Measurements from ENCODE around the gene GNA12.

The GNA12 gene

DNA sequence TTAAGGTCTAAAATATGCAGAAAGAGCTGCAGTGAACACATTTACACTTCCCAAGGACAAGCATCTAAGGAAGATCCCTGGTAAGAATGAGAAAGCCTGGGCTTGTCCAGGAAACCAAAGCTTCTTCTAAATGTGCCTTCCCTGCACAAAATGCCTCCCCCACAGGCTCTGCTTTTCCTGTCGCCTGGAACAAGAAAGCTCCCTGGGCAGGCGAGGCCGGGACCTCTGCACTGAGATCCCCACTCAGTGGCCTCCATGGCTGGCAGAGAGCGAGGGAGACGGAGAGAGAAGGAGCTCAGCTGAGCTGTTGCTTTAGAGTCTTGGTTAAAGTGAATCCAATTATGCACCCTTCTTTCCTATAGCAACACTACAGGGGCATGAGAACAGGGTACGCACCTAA is 80.5 kb downstream of the GNA12 start:
- POLR2A ChIA-PET = no interaction called here
- DNase-seq (ENCODE audit: low read depth, low spot score) = no peak
- CTCF ChIA-PET = interaction anchor here (1.0 kb wide), 1 partner anchor 20 kb away, joined by 3 read pairs; no protein-coding TSS in a partner anchor
- H3K4me3 ChIP-seq (ENCODE audit: low read depth, low read length) = no peak overlapping the region
- TF ChIP-seq, protein P1, sequence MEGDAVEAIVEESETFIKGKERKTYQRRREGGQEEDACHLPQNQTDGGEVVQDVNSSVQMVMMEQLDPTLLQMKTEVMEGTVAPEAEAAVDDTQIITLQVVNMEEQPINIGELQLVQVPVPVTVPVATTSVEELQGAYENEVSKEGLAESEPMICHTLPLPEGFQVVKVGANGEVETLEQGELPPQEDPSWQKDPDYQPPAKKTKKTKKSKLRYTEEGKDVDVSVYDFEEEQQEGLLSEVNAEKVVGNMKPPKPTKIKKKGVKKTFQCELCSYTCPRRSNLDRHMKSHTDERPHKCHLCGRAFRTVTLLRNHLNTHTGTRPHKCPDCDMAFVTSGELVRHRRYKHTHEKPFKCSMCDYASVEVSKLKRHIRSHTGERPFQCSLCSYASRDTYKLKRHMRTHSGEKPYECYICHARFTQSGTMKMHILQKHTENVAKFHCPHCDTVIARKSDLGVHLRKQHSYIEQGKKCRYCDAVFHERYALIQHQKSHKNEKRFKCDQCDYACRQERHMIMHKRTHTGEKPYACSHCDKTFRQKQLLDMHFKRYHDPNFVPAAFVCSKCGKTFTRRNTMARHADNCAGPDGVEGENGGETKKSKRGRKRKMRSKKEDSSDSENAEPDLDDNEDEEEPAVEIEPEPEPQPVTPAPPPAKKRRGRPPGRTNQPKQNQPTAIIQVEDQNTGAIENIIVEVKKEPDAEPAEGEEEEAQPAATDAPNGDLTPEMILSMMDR (IDR thresholded peaks at IDR 0.05; ENCODE audit: insufficient read depth, low read length, missing control alignments) = no peak

DNA sequence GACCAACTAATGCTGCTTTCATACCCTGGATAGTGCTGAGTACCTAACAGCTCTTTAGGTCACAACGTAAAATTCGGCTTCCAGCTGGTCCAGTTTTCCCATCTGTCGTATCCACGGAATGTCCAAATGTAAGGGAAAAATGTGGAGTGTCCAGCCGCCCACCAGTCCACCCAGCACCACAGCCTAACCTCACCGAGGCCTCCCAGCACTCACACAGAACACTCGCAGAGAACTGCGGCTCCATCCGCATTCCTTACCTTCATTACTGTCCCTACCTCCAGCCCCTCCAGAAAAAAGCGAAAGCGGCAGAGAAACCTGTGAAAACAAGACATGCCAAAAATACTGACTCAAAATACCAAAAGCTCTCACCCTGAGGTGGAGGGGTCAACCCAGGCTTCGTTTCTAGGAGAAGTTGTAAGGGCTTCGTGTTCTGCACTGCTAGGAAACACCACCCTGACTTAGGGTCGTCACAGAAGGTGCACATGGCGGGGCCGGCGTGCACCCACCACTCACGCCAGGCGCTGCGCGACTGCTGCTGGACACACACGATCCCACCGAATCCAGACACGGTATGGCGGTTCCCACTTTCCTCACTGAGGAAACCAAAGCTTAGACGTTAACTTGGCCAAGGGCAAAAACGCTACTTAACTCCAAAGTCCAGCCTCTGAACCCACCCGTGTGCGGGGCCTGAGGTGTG is 82.2 kb downstream of the GNA12 start:
- TF ChIP-seq, protein P1 (IDR thresholded peaks at IDR 0.05; ENCODE audit: insufficient read depth, low read length, missing control alignments) = no peak
- DNase-seq (ENCODE audit: low read depth, low spot score) = no peak
- POLR2A ChIA-PET = no interaction called here
- CTCF ChIA-PET = interaction anchor here (0.8 to 2.1 kb wide), 6 partner anchors 11 to 81 kb away, joined by 3 to 8 read pairs (median 5); no protein-coding TSS in a partner anchor
- H3K4me3 ChIP-seq (ENCODE audit: low read depth, low read length) = no peak overlapping the region

DNA sequence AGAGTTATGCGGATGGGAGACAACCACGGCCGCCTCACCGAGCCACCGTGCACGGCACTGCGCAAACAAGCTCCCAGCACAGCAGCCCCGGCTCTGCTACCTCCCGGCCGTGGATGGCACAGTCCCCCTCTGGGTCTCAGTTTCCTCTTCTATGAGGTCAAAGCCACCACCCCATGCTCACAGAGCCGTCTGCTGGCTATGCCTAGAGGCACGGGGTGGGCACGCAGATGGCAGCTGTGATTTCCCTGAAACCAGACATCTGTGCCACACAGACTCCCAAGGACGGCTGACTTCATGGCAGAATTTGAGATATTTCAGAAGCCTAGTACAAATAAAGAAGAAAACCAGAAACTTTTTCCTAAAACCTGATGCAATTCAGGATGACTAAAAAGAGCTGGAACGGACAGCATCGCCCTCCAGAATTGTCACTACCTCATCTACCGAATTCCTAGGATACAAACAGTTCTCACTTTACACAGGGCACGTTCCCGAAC is 82.9 kb downstream of the GNA12 start:
- POLR2A ChIA-PET = no interaction called here
- CTCF ChIA-PET = interaction anchor here (0.8 to 2.1 kb wide), 9 partner anchors 9 to 81 kb away, joined by 3 to 8 read pairs (median 4); no protein-coding TSS in a partner anchor
- DNase-seq (ENCODE audit: low read depth, low spot score) = no peak
- TF ChIP-seq, protein P1 (IDR thresholded peaks at IDR 0.05; ENCODE audit: insufficient read depth, low read length, missing control alignments) = no peak
- H3K4me3 ChIP-seq (ENCODE audit: low read depth, low read length) = no peak overlapping the region

DNA sequence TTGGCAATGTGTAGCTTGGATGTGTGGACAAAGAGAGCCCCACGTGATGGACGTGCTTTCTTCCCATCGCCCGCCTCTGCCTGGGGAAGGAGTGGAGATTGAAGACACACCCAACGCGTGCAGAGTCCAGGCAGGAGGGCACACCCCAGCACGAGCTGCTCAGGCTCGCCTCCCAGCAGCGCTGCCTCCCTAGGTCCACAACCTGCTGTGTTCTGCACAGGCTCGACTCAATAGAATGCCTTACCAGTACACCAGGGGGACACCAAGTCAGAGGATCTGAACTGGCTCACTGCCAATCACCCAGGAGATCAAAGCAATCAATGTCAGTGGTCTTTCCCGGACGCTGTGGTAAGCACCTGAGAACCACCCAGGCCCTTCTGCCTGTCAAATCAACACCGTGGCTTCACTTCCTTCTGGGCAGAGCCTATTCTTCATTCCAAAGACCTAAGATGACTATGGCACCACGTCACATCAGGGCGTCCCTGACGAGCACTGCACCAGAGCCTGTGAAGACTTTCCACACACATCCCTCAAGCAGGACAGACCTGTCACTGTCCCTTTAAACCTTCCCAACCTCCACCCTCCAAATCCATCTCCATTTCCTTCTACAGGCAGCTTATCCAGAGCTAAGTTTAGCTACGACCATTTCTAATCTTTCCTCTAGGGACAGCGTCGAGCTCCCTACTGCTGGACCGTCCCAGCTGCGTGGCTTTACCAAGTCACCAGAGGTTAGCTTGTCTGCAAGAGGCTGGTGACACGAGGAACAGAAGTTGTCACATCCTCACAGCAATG is 83.8 kb downstream of the GNA12 start:
- H3K4me3 ChIP-seq (ENCODE audit: low read depth, low read length) = no peak overlapping the region
- no peak for DNase-seq (ENCODE audit: low read depth, low spot score)
- ChIA-PET POLR2A (no interaction called here), CTCF (interaction anchor here (0.9 to 2.1 kb wide), 7 partner anchors 9 to 46 kb away, joined by 3 to 8 read pairs (median 6); no protein-coding TSS in a partner anchor)
- TF ChIP-seq, protein P1 (IDR thresholded peaks at IDR 0.05; ENCODE audit: insufficient read depth, low read length, missing control alignments) = peak; percentile 56

DNA sequence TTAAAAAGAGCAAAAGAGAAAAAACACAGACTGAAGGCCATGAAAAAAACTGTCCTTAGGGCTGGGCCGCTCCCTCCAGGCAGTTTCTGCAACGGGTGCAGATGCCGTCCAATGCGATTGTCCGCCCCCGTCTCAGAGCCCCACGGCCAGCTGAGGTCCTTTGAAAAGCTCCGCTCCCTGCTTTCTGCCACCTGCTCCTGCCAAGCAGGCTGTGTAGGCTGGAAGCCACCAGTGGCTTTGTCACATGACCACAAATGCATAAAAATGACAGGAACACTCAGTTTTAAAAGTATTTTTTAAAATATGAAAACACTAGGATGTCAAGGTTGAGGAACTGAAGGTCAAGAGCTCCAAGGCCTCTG is 84.4 kb downstream of the GNA12 start:
- TF ChIP-seq, protein P1 (IDR thresholded peaks at IDR 0.05; ENCODE audit: insufficient read depth, low read length, missing control alignments) = no peak
- H3K4me3 ChIP-seq (ENCODE audit: low read depth, low read length) = no peak overlapping the region
- POLR2A ChIA-PET = no interaction called here
- CTCF ChIA-PET = interaction anchor here (1.1 kb wide), 1 partner anchor 19 kb away, joined by 4 read pairs; no protein-coding TSS in a partner anchor
- DNase-seq (ENCODE audit: low read depth, low spot score) = no peak
